ENCODE data around the gene WDR54.

DNA sequence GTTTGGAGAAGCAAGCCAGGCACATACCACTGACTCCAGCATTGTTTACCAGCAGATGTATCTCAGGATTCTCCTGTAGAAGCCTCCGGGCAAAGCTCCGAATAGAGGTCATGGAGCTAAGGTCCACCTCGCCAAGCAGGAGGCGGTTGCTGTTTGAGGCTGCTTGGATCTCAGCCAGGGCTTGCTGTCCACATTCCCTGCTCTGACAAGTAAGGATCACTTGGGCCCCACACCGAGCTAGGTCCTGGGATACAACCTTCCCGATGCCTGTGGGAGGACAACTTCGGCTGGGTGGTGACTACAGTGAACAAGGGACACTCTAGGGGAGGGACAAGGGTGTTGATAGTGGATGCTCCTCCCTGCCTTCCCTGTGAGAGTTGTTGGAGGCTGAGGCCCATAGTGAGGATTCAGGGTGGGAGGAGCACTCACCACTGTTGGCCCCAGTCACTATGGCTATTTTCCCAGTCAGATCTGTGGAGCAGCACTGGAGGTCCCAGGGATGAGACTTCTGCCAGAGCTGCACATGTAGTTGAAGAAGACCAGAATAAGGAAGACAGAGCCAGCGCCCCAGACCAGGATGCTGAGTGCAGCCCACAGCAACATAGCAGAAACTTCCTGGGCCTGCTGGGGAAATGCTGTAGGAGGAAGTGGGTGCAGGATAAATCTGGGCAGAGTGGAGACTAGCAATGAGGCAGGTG lies 8.4 kb upstream of the WDR54 start:
- TF ChIP-seq, protein P1, sequence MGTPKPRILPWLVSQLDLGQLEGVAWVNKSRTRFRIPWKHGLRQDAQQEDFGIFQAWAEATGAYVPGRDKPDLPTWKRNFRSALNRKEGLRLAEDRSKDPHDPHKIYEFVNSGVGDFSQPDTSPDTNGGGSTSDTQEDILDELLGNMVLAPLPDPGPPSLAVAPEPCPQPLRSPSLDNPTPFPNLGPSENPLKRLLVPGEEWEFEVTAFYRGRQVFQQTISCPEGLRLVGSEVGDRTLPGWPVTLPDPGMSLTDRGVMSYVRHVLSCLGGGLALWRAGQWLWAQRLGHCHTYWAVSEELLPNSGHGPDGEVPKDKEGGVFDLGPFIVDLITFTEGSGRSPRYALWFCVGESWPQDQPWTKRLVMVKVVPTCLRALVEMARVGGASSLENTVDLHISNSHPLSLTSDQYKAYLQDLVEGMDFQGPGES (IDR thresholded peaks at IDR 0.05; ENCODE audit: low read depth, low read length), result no peak
- TF ChIP-seq EP300 (IDR thresholded peaks at IDR 0.05; ENCODE audit: borderline replicate concordance in 1 of 2, low read depth in 1 of 2, low read length in 1 of 2), result no peak
- TF ChIP-seq, protein P2, sequence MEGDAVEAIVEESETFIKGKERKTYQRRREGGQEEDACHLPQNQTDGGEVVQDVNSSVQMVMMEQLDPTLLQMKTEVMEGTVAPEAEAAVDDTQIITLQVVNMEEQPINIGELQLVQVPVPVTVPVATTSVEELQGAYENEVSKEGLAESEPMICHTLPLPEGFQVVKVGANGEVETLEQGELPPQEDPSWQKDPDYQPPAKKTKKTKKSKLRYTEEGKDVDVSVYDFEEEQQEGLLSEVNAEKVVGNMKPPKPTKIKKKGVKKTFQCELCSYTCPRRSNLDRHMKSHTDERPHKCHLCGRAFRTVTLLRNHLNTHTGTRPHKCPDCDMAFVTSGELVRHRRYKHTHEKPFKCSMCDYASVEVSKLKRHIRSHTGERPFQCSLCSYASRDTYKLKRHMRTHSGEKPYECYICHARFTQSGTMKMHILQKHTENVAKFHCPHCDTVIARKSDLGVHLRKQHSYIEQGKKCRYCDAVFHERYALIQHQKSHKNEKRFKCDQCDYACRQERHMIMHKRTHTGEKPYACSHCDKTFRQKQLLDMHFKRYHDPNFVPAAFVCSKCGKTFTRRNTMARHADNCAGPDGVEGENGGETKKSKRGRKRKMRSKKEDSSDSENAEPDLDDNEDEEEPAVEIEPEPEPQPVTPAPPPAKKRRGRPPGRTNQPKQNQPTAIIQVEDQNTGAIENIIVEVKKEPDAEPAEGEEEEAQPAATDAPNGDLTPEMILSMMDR (IDR thresholded peaks at IDR 0.05), result no peak
- no peak for TF ChIP-seq SMC3 (IDR thresholded peaks at IDR 0.05; ENCODE audit: low read depth, low read length)
- TF ChIP-seq, protein P3, sequence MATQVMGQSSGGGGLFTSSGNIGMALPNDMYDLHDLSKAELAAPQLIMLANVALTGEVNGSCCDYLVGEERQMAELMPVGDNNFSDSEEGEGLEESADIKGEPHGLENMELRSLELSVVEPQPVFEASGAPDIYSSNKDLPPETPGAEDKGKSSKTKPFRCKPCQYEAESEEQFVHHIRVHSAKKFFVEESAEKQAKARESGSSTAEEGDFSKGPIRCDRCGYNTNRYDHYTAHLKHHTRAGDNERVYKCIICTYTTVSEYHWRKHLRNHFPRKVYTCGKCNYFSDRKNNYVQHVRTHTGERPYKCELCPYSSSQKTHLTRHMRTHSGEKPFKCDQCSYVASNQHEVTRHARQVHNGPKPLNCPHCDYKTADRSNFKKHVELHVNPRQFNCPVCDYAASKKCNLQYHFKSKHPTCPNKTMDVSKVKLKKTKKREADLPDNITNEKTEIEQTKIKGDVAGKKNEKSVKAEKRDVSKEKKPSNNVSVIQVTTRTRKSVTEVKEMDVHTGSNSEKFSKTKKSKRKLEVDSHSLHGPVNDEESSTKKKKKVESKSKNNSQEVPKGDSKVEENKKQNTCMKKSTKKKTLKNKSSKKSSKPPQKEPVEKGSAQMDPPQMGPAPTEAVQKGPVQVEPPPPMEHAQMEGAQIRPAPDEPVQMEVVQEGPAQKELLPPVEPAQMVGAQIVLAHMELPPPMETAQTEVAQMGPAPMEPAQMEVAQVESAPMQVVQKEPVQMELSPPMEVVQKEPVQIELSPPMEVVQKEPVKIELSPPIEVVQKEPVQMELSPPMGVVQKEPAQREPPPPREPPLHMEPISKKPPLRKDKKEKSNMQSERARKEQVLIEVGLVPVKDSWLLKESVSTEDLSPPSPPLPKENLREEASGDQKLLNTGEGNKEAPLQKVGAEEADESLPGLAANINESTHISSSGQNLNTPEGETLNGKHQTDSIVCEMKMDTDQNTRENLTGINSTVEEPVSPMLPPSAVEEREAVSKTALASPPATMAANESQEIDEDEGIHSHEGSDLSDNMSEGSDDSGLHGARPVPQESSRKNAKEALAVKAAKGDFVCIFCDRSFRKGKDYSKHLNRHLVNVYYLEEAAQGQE (IDR thresholded peaks at IDR 0.05; ENCODE audit: low read depth, low read length), result no peak
- TF ChIP-seq EZH2phosphoT487 (IDR thresholded peaks at IDR 0.05; ENCODE audit: borderline replicate concordance, low read depth), result no peak
- no peak for TF ChIP-seq GABPA (IDR thresholded peaks at IDR 0.05; ENCODE audit: low read depth)
- no peak for TF ChIP-seq FOXM1 (IDR thresholded peaks at IDR 0.05; ENCODE audit: low read depth)
- TF ChIP-seq MXI1 (IDR thresholded peaks at IDR 0.05; ENCODE audit: low read depth, low read length), result no peak
- TF ChIP-seq YY1 (IDR thresholded peaks at IDR 0.05; ENCODE audit: low read depth), result no peak
- TF ChIP-seq, protein P4, sequence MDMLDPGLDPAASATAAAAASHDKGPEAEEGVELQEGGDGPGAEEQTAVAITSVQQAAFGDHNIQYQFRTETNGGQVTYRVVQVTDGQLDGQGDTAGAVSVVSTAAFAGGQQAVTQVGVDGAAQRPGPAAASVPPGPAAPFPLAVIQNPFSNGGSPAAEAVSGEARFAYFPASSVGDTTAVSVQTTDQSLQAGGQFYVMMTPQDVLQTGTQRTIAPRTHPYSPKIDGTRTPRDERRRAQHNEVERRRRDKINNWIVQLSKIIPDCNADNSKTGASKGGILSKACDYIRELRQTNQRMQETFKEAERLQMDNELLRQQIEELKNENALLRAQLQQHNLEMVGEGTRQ (IDR thresholded peaks at IDR 0.05; ENCODE audit: borderline replicate concordance, low read depth, low read length), result no peak
- no peak for TF ChIP-seq RAD21 (IDR thresholded peaks at IDR 0.05; ENCODE audit: low read length)
